ENCODE measurements around the gene ZNF595.
"Not testable (repeated sequence)": the region's sequence is repeated elsewhere in the genome, so short reads cannot be mapped to it uniquely, and the experiment has no call there.

DNA sequence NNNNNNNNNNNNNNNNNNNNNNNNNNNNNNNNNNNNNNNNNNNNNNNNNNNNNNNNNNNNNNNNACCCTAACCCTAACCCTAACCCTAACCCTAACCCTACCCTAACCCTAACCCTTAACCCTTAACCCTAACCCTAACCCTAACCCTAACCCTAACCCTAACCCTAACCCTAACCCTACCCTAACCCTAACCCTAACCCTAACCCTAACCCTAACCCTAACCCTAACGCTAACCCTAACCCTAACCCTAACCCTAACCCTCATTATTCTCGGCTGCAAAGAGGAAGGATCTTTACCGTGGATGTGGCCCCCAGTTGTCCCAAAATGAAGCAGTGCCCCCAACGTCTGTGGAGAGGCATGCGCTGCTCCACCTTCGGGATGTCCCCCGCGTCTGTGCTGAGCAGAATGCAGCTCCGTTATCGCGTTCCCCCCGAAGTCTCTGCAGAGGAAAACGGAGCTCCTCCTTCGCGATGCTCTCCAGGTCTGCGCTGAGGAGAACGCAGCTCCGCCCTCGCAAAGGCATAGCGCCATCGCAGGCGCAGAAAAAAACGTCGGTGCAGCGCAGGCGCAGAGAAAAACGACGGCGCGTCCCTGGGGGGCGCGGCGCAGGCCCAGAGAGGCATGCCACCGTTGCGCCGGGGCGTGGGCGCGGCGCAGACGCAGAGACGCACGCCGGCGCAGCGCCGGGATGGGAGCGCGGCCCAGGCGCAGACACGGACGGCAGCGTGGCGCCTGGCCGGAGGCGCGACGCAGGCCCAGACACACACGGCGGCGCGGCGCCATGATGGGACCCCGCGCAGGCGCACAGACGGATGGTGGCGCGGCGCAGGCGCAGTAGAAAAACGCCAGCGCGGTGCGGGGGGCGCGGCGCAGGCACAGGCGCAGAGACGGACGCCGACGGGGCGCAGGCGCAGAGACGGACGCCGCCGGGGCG lies 42.9 kb upstream of the ZNF595 start:
- TF ChIP-seq, protein P1, sequence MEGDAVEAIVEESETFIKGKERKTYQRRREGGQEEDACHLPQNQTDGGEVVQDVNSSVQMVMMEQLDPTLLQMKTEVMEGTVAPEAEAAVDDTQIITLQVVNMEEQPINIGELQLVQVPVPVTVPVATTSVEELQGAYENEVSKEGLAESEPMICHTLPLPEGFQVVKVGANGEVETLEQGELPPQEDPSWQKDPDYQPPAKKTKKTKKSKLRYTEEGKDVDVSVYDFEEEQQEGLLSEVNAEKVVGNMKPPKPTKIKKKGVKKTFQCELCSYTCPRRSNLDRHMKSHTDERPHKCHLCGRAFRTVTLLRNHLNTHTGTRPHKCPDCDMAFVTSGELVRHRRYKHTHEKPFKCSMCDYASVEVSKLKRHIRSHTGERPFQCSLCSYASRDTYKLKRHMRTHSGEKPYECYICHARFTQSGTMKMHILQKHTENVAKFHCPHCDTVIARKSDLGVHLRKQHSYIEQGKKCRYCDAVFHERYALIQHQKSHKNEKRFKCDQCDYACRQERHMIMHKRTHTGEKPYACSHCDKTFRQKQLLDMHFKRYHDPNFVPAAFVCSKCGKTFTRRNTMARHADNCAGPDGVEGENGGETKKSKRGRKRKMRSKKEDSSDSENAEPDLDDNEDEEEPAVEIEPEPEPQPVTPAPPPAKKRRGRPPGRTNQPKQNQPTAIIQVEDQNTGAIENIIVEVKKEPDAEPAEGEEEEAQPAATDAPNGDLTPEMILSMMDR (IDR thresholded peaks at IDR 0.05): not testable (repeated sequence)
- not testable (repeated sequence) for TF ChIP-seq POLR2A (IDR thresholded peaks at IDR 0.05)

Data from uterus (tissue), 2 donors.